Right lobe of liver (tissue), 6 donors: ENCODE results near the gene NR1H4. TPM values are rescaled to one million over a fixed set of nuclear protein-coding genes. Genes with fewer than 3 reads are reported as not detected.
A peak's percentile ranks its signal among the peaks of the same experiment; 100 is the strongest.

Experiments used
- ATAC-seq, 4 donors: fragments of 200-7000 bp; cut with Tn5 transposase; one replicate each; pipeline ENCODE4 v1.9.1; 2020; ENCODE audit warnings: mild to moderate bottlenecking in 4 of 4, moderate library complexity in 4 of 4
- DNase-seq, 3 donors: peaks; one replicate each; pipeline ENCODE4 v3.0.0-alpha.2; 2020
- H3K27ac ChIP-seq, 3 donors: fragments of 200-600 bp; one replicate each; pipeline ENCODE4 v1.8.0; 2022
- H3K27me3 ChIP-seq, 2 donors: fragments of 200-600 bp; one replicate each; pipeline ENCODE4 v1.8.0; 2022
- H3K36me3 ChIP-seq, 4 donors: fragments of 200-600 bp; sonication (generic) in 1 of 4; one replicate each; pipeline versions ENCODE4 v1.5.1 to v1.8.0; 2017 to 2022; ENCODE audit warnings: control low read depth in 1 of 4
- H3K4me1 ChIP-seq, 4 donors: fragments of 200-600 bp; sonication (generic) in 1 of 4; one replicate each; pipeline versions ENCODE4 v1.5.1 to v1.8.0; 2017 to 2022; ENCODE audit warnings: control low read depth in 1 of 4
- H3K4me3 ChIP-seq, 3 donors: fragments of 200-600 bp; one replicate each; pipeline ENCODE4 v1.8.0; 2022
- H3K9me3 ChIP-seq, 4 donors: fragments of 200-600 bp; sonication (generic) in 1 of 4; one replicate each; pipeline versions ENCODE4 v1.5.1 to v1.8.0; 2017 to 2022; ENCODE audit warnings: control low read depth in 1 of 4
- POLR2A ChIP-seq: fragments of 450-650 bp; IDR thresholded peaks from one replicate; pipeline ENCODE4 v1.6.1; 2017; ENCODE audit warnings: antibody characterized with exemption, mild to moderate bottlenecking
- WGBS: methylation state at CpG from one replicate; pipeline ENCODE4 v1.1.6; 2018; ENCODE audit warnings: low coverage, low lambda C conversion rate; ENCODE audit not compliant: insufficient coverage; ENCODE audit errors: missing lambda C conversion rate; 5-methylcytosine and 5-hydroxymethylcytosine counted together
- intact Hi-C, 2 donors: fragments of 100-400 bp; cut with DNase I; formaldehyde crosslinking; loops; one replicate each; pipeline versions ENCODE4 v1.11.2 to v1.14.1; 2022
- total RNA-seq, 6 experiments: library from RNA; depleted of rRNA in 2 of 6; stranded (reverse); fragments of >200 nt in 2 of 6; fragmentation: NEBNext Ultra II Directional in 3 of 6; extraction: Animal tissue kit (Norgen Biotek cat#: 25700) in 3 of 6; gene quantifications; one replicate each; pipeline versions ENCODE4 v1.1.0 to v1.2.4, GENCODE V29; 2016 to 2023
- TF ChIP-seq, protein P1 (sequence below), 4 donors: fragments of 200-600 bp in 3 of 4; fragments of 450-650 bp in 1 of 4; IDR thresholded peaks; one replicate each; pipeline versions ENCODE4 v1.5.1 to v1.8.0; 2016 to 2022; ENCODE audit warnings: antibody characterized with exemption in 4 of 4, mild to moderate bottlenecking in 2 of 4
- donor health status: DM: no; HTN: yes; CAD: no.
- donor health status: DM: no; HTN: no; CAD: no.
- donor health status: DM: no; HTN: no; CAD: no.
- donor health status: DM: no; HTN: yes; CAD: no.
- donor health status: DM: no; HTN: yes; CAD: no.

The NR1H4 gene
- total RNA-seq, 6 experiments from 2014 or later: 52.4 to 81.7 (median 62.6) TPM

DNA sequence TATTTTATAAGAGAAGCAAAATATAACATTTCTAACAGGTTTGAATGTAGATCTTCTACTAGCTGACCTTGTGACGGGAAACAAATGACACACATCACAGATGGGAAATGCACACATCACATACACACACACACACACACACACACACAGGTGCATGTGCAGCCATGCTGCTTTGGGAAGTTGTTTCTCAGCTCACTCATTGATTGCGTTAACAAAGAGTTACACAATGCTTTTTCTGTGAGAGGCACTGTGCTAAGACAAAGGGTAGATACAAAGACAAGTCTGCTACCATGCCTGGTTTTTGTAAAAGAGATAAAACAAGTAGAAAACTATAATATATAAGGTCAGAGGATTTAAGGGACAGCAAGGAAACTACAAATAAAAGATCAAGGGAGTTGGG is 1.3 kb upstream of the NR1H4 start:
- WGBS: 39% methylated on average over 2 of the region's 2 CpGs
- no peak for TF ChIP-seq POLR2A
- TF ChIP-seq, protein P1, sequence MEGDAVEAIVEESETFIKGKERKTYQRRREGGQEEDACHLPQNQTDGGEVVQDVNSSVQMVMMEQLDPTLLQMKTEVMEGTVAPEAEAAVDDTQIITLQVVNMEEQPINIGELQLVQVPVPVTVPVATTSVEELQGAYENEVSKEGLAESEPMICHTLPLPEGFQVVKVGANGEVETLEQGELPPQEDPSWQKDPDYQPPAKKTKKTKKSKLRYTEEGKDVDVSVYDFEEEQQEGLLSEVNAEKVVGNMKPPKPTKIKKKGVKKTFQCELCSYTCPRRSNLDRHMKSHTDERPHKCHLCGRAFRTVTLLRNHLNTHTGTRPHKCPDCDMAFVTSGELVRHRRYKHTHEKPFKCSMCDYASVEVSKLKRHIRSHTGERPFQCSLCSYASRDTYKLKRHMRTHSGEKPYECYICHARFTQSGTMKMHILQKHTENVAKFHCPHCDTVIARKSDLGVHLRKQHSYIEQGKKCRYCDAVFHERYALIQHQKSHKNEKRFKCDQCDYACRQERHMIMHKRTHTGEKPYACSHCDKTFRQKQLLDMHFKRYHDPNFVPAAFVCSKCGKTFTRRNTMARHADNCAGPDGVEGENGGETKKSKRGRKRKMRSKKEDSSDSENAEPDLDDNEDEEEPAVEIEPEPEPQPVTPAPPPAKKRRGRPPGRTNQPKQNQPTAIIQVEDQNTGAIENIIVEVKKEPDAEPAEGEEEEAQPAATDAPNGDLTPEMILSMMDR (IDR thresholded peaks at IDR 0.05): no peak
- H3K36me3 ChIP-seq: no peaks in the 10 kb centered on the region
- intact Hi-C loops: no loop called here
- H3K27me3 ChIP-seq: no peaks in the 10 kb centered on the region
- ATAC-seq: peak in 1 of 4 donors; percentile 24
- no peak overlapping the region for H3K27ac ChIP-seq
- peaks cover 0 to 14% (median 1%) of the 10 kb centered on the region in 4 donors for H3K4me1 ChIP-seq
- DNase-seq: no peak
- H3K4me3 ChIP-seq: no peak overlapping the region
- no peaks in the 10 kb centered on the region for H3K9me3 ChIP-seq

DNA sequence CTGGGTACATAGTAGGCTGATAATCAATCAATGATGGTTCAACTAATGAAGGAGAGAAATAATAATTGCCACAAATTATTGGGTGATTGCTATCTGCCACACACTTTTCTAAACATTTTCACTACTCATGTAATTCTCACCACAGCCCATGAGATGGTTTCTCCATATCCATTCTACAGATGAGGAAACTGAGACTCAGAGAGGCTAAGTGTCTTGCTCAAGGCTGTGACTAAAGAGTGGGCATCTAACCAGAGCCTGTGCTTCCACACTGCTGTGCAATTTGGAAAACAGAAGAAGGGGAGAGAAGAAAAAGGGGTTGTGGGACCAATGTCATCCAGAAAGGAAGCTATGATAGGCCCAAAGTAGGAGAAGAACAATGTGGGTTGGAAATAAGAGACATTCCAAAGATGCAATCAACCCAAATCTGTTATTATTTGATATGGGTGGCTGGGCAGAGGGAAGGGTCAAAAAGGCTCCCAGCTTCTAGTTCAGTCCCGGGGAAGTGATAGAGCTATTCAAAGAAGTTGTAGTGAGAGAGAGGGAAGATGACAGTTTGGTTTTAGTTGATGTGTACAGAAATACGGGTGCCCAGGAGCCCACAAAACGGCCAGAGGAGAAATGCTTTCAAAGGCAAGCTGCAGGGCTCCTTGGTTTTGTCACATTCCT is 483 bp upstream of the NR1H4 start:
- H3K9me3 ChIP-seq: no peaks in the 10 kb centered on the region
- peak overlapping the region in 2 of 3 donors; percentile 55 to 62 for H3K4me3 ChIP-seq
- TF ChIP-seq, protein P1 (IDR thresholded peaks at IDR 0.05): no peak
- TF ChIP-seq POLR2A: no peak
- intact Hi-C loops: no loop called here
- peak overlapping the region; percentile 73 to 90 (median 90) for H3K27ac ChIP-seq
- ATAC-seq (no peak), DNase-seq (no peak)
- no peaks in the 10 kb centered on the region for H3K36me3 ChIP-seq
- no peaks in the 10 kb centered on the region for H3K27me3 ChIP-seq
- H3K4me1 ChIP-seq: peaks cover 0 to 21% (median 5%) of the 10 kb centered on the region in 4 donors
- WGBS: 9% methylated on average over 3 of the region's 3 CpGs

DNA sequence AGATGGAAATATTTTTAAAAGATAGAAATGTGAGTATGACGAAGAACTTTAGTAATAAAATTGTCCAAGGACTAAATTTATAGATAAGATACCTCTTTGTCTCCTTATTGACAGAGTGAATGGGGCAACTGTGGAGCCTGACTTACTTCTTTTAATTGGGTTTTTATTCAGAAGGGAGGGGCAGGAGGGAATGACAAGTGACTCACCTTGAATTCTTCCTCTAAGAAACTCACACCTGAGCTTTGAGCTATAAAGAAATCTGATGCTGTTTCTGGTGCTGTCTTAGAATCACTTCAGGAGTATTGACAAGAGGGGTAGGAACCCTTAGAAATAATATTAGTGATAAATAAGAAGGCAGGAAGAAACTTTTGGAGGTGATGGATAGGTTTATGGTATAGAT is 951 bp downstream of the NR1H4 start:
- H3K27me3 ChIP-seq: no peaks in the 10 kb centered on the region
- H3K4me1 ChIP-seq: peaks cover 0 to 34% (median 11%) of the 10 kb centered on the region in 4 donors
- H3K9me3 ChIP-seq: no peaks in the 10 kb centered on the region
- DNase-seq (no peak), ATAC-seq (peak in 3 of 4 donors; percentile 9 to 16 (median 14))
- intact Hi-C loops: no loop called here
- WGBS: 13% methylated on average over 1 of the region's 1 CpG
- H3K36me3 ChIP-seq: no peaks in the 10 kb centered on the region
- H3K4me3 ChIP-seq: peak overlapping the region; percentile 55 to 62 (median 55)
- H3K27ac ChIP-seq: peak overlapping the region; percentile 73 to 90 (median 90)
- no peak for TF ChIP-seq POLR2A

DNA sequence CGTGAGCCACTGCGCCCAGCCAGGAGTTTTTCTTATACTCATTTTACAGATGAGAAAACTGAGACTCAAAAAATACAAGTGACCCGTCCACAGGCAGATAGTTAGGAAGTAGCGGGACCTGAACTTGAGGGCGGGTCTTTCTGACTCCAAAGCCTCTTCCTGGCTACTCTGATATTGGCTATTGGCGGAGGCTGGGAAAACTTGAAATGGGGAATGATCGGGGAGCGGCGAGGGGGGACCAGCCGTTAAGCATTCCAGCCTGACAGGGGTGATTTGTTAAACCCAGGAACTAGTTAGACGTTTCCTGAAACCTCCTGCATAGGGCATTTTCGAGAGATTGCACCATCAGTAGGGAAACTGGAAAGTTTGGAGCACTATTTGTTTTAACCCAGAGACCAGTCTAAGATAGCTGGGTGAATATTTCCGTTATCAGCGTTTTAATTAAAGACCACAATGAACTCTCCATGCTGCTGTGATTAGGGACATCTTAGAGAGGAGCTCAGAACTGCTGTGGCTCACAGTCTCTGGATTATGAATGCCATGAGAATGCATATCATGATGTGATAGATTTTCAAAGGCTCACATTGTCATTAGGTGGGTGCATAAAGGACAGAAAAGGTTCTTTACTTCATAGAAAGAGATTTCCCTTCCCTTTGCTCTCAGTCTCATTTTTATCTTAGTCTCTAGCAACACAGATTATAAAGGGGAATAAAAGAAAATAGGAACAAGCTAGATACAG is 2.5 kb downstream of the NR1H4 start:
- ATAC-seq (peak; percentile 46 to 65 (median 58)), DNase-seq (no peak)
- 12% methylated on average over 14 of the region's 14 CpGs for WGBS
- Histone ChIP-seq H3K27ac (peak overlapping the region; percentile 73 to 90 (median 90)), H3K36me3 (no peaks in the 10 kb centered on the region), H3K9me3 (no peaks in the 10 kb centered on the region), H3K4me3 (peak overlapping the region; percentile 55 to 62 (median 55)), H3K27me3 (no peaks in the 10 kb centered on the region), H3K4me1 (peaks cover 0 to 39% (median 11%) of the 10 kb centered on the region in 4 donors)
- peak; percentile 45 for TF ChIP-seq POLR2A
- TF ChIP-seq, protein P1 (IDR thresholded peaks at IDR 0.05): no peak
- intact Hi-C loops: no loop called here

DNA sequence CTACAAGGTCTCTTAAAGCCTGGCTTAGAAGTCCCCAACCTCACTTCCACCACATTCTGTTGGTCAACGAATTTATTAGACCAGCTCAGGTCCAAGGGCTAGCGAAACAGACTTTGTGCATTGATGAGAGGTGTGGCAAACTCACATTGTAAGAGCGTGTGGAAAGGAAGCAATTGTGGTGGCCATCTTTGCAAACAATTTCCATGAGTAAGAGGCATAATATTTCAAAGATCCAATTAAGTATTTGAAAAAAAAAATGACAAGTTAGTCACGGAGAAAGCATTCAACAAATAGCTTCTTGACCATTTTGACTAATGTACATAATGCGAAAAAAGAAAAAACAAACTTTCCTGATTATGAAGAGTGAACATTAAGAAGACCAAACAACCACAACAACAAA is 7.4 kb downstream of the NR1H4 start:
- peaks cover 0 to 68% (median 26%) of the 10 kb centered on the region in 4 donors for H3K4me1 ChIP-seq
- no peaks in the 10 kb centered on the region for H3K36me3 ChIP-seq
- DNase-seq (no peak), ATAC-seq (no peak)
- no peaks in the 10 kb centered on the region for H3K27me3 ChIP-seq
- 67% methylated on average over 5 of the region's 5 CpGs for WGBS
- H3K4me3 ChIP-seq: no peak overlapping the region
- TF ChIP-seq, protein P1 (IDR thresholded peaks at IDR 0.05): no peak
- no peak for TF ChIP-seq POLR2A
- intact Hi-C loops: no loop called here
- peak overlapping the region in 2 of 3 donors; percentile 7 to 17 for H3K27ac ChIP-seq
- H3K9me3 ChIP-seq: no peaks in the 10 kb centered on the region
